OCI-LY7 (cell line): ENCODE data around the gene ELOVL1.

Experiments
- EZH2phosphoT487 ChIP-seq: fragments of 200-600 bp; sonication (generic); IDR thresholded peaks from 2 replicates; pipeline ENCODE4 v1.6.1; 2018; ENCODE audit warnings: low read depth, borderline replicate concordance, mild to moderate bottlenecking, mixed run types, antibody characterized with exemption, low read length, moderate library complexity, mixed read lengths
- TF ChIP-seq, protein P1 (sequence below): fragments of 200-600 bp; sonication (generic); conservative IDR thresholded peaks from 2 replicates; pipeline ENCODE4 v1.5.1; 2014; ENCODE audit warnings: mild to moderate bottlenecking, antibody characterized with exemption, low read length, moderate library complexity, mixed read lengths

- TF ChIP-seq, protein P1, sequence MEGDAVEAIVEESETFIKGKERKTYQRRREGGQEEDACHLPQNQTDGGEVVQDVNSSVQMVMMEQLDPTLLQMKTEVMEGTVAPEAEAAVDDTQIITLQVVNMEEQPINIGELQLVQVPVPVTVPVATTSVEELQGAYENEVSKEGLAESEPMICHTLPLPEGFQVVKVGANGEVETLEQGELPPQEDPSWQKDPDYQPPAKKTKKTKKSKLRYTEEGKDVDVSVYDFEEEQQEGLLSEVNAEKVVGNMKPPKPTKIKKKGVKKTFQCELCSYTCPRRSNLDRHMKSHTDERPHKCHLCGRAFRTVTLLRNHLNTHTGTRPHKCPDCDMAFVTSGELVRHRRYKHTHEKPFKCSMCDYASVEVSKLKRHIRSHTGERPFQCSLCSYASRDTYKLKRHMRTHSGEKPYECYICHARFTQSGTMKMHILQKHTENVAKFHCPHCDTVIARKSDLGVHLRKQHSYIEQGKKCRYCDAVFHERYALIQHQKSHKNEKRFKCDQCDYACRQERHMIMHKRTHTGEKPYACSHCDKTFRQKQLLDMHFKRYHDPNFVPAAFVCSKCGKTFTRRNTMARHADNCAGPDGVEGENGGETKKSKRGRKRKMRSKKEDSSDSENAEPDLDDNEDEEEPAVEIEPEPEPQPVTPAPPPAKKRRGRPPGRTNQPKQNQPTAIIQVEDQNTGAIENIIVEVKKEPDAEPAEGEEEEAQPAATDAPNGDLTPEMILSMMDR = no peak
- TF ChIP-seq EZH2phosphoT487 = no peak
Measured at GRCh38 chr1:43357251-43357650, 10.6 kb downstream of the ELOVL1 start.
